Endodermal cell (in vitro differentiated cells): Measurements from ENCODE around the gene NPHS1. TPM values are rescaled to one million over a fixed set of nuclear protein-coding genes. Genes with fewer than 3 reads are reported as not detected.
"Not testable (repeated sequence)": the region's sequence is repeated elsewhere in the genome, so short reads cannot be mapped to it uniquely, and the experiment has no call there.

Experiments
- DNase-seq: peaks from one replicate; pipeline ENCODE4 v3.0.0-alpha.2; 2017
- H3K27ac ChIP-seq: 2 replicates; pipeline ENCODE4 v1.5.1; 2013; ENCODE audit warnings: mild to moderate bottlenecking, low read depth, low read length, moderate library complexity
- H3K27me3 ChIP-seq: 2 replicates; pipeline ENCODE4 v1.6.1; 2013; ENCODE audit warnings: mild to moderate bottlenecking, low read length, moderate library complexity; ENCODE audit not compliant: insufficient read depth, control insufficient read depth, poor library complexity, severe bottlenecking
- H3K36me3 ChIP-seq: 2 replicates; pipeline ENCODE4 v1.7.0; 2013; ENCODE audit warnings: mild to moderate bottlenecking, low read length, moderate library complexity; ENCODE audit not compliant: control insufficient read depth, insufficient read depth
- H3K4me1 ChIP-seq: one replicate; pipeline ENCODE4 v1.7.0; 2013; ENCODE audit warnings: low read length; ENCODE audit not compliant: control insufficient read depth, insufficient read depth
- H3K4me3 ChIP-seq: 2 replicates; pipeline ENCODE4 v1.5.1; 2013; ENCODE audit warnings: mild to moderate bottlenecking, low read length, moderate library complexity
- H3K9ac ChIP-seq: 2 replicates; pipeline ENCODE4 v1.6.1; 2013; ENCODE audit warnings: mild to moderate bottlenecking, low read length, moderate library complexity; ENCODE audit not compliant: poor library complexity, severe bottlenecking; ENCODE audit errors: extremely low read depth
- H3K9me3 ChIP-seq: 2 replicates; pipeline ENCODE4 v1.6.1; 2013; ENCODE audit warnings: mild to moderate bottlenecking, low read length, moderate library complexity; ENCODE audit not compliant: control insufficient read depth
- H3K27ac Mint-ChIP-seq: 2 replicates; pipeline ENCODE4 v1.8.0; 2020; ENCODE audit warnings: mixed read lengths
- H3K27me3 Mint-ChIP-seq: 2 replicates; pipeline ENCODE4 v1.8.0; 2021; ENCODE audit warnings: mild to moderate bottlenecking, mixed read lengths; ENCODE audit not compliant: insufficient read depth
- H3K36me3 Mint-ChIP-seq: 2 replicates; pipeline ENCODE4 v1.8.0; 2020; ENCODE audit warnings: low read depth, mixed read lengths
- H3K4me1 Mint-ChIP-seq: 2 replicates; pipeline ENCODE4 v1.8.0; 2020; ENCODE audit warnings: mixed read lengths
- H3K4me3 Mint-ChIP-seq: 2 replicates; pipeline ENCODE4 v1.8.0; 2020; ENCODE audit warnings: mild to moderate bottlenecking, moderate library complexity, mixed read lengths
- H3K9me3 Mint-ChIP-seq: 2 replicates; pipeline ENCODE4 v1.8.0; 2020; ENCODE audit warnings: mild to moderate bottlenecking, mixed read lengths
- CTCF ChIP-seq: fragments of 200-600 bp; sonication (generic); conservative IDR thresholded peaks from 2 replicates; pipeline ENCODE4 v1.5.0; 2021; ENCODE audit warnings: antibody characterized with exemption, mild to moderate bottlenecking
- WGBS, 2 experiments: methylation state at CpG; one replicate each; pipeline versions ENCODE4 v1.1.5 to v1.1.7; 2013; ENCODE audit warnings: missing lambda C conversion rate in 2 of 2, mixed read lengths in 1 of 2; ENCODE audit not compliant: insufficient coverage in 1 of 2, insufficient read length in 1 of 2; 5-methylcytosine and 5-hydroxymethylcytosine counted together
- total RNA-seq, 2 donors: library from RNA; stranded (reverse); fragmentation: NEBNext Ultra II Directional in 1 of 2; extraction: Animal tissue kit (Norgen Biotek cat#: 25700) in 1 of 2; gene quantifications; 2 replicates in 1 of 2; 3 replicates in 1 of 2; pipeline ENCODE4 v1.2.1, GENCODE V29; 2021

NPHS1 gene
- total RNA-seq, 2 donors from 2014 or later: 0.24 to 0.80 TPM

GRCh38 chr19:35871611-35872010, 19.3 kb upstream of the NPHS1 start:
- Histone ChIP-seq H3K4me1 (no peaks in the 10 kb centered on the region), H3K9me3 (no peaks in the 10 kb centered on the region), H3K27ac (no peak overlapping the region), H3K27me3 (peaks cover 28% of the 10 kb centered on the region), H3K4me3 (no peak overlapping the region), H3K36me3 (no peaks in the 10 kb centered on the region), H3K9ac (no peak overlapping the region)
- Mint-ChIP-seq H3K27me3 (peaks cover 26% of the 10 kb centered on the region), H3K9me3 (no peaks in the 10 kb centered on the region), H3K4me1 (peaks cover 3% of the 10 kb centered on the region), H3K4me3 (no peak overlapping the region), H3K27ac (no peak overlapping the region), H3K36me3 (no peaks in the 10 kb centered on the region)
- no peak for DNase-seq
- WGBS, 2 experiments: 87% methylated on average over 11 of the region's 12 CpGs; no CpG with 5 or more reads in 1 of the 2 experiments
- no peak for TF ChIP-seq CTCF

GRCh38 chr19:35870798-35871197, 18.5 kb upstream of the NPHS1 start:
- Histone ChIP-seq H3K27ac (no peak overlapping the region), H3K9ac (no peak overlapping the region), H3K27me3 (peaks cover 36% of the 10 kb centered on the region), H3K36me3 (no peaks in the 10 kb centered on the region), H3K4me1 (no peaks in the 10 kb centered on the region), H3K9me3 (no peaks in the 10 kb centered on the region), H3K4me3 (no peak overlapping the region)
- Mint-ChIP-seq H3K4me3 (no peak overlapping the region), H3K9me3 (no peaks in the 10 kb centered on the region), H3K4me1 (peaks cover 3% of the 10 kb centered on the region), H3K36me3 (no peaks in the 10 kb centered on the region), H3K27ac (no peak overlapping the region), H3K27me3 (peaks cover 34% of the 10 kb centered on the region)
- WGBS, 2 experiments: 93 to 100% methylated on average over 1 to 12 of the region's 12 CpGs
- DNase-seq: peak; percentile 57
- peak; percentile 53 for TF ChIP-seq CTCF

- Mint-ChIP-seq H3K27me3 (peaks cover 40% of the 10 kb centered on the region), H3K4me3 (peak overlapping the region; percentile 47)
- H3K36me3 ChIP-seq, H3K9me3 Mint-ChIP-seq, H3K4me1 Mint-ChIP-seq, H3K27ac Mint-ChIP-seq, H3K9me3 ChIP-seq, H3K9ac ChIP-seq, H3K36me3 Mint-ChIP-seq, H3K4me1 ChIP-seq: not testable (repeated sequence)
- 46 to 54% methylated on average over 19 to 26 of the region's 26 CpGs for WGBS, 2 experiments
- peak; percentile 96 for DNase-seq
- Histone ChIP-seq H3K27me3 (peaks cover 41% of the 10 kb centered on the region), H3K27ac (peak overlapping the region; percentile 60), H3K4me3 (peak overlapping the region; percentile 71)
Observed at GRCh38 chr19:35870124-35870736, 17.9 kb upstream of the NPHS1 start.
